ENCODE measurements around the gene MTIF2.

The MTIF2 gene, protein sequence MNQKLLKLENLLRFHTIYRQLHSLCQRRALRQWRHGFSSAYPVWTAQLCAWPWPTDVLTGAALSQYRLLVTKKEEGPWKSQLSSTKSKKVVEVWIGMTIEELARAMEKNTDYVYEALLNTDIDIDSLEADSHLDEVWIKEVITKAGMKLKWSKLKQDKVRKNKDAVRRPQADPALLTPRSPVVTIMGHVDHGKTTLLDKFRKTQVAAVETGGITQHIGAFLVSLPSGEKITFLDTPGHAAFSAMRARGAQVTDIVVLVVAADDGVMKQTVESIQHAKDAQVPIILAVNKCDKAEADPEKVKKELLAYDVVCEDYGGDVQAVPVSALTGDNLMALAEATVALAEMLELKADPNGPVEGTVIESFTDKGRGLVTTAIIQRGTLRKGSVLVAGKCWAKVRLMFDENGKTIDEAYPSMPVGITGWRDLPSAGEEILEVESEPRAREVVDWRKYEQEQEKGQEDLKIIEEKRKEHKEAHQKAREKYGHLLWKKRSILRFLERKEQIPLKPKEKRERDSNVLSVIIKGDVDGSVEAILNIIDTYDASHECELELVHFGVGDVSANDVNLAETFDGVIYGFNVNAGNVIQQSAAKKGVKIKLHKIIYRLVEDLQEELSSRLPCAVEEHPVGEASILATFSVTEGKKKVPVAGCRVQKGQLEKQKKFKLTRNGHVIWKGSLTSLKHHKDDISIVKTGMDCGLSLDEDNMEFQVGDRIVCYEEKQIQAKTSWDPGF

DNA sequence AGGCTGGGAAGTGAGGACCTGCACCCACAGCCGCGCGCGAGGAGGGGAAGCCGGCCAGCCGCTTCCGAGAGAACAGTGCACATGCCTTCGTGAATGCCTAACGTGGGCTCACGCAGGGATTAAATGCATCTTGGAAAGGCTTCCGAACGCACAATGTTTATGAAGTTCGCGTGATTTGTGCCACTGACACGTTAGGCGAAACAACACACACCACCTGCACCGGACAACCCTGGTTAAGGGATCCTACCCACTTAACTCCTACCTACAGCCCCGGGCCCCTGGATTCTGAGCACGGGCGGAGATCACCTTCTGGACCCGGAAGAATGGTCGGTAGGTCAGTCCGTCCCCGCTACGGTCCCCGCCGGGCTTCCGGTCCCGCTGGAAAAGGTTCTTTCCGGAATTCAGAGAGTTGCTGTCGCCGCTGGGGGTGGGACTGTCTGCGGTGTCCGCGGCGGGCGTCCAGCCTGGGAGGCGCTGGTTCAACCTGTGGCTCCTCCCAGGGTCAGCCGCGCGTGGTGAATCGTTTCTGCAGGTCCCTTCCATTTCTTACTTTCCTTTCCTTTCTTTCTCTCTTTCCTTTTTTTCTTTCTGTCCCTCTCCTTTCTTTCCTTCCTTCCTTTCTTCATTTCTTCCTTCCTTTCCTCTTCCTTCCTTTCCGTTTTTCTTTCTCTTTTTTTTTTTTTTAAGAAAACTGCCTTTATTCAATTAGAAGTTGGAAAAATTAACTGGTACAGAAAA is at the start of gene MTIF2:
Gene MTIF2 (minus strand): TSS at position 325 of the 738 bp plus-strand sequence. CDS start 5,373 bp downstream, outside the sequence.
- peak; percentile 94 for DNase-seq (ENCODE audit: low read depth)
- peak within 1 kb of the TSS; percentile 91 for H3K4me3 ChIP-seq (ENCODE audit: low read depth, low read length)
- TF ChIP-seq, protein P1, sequence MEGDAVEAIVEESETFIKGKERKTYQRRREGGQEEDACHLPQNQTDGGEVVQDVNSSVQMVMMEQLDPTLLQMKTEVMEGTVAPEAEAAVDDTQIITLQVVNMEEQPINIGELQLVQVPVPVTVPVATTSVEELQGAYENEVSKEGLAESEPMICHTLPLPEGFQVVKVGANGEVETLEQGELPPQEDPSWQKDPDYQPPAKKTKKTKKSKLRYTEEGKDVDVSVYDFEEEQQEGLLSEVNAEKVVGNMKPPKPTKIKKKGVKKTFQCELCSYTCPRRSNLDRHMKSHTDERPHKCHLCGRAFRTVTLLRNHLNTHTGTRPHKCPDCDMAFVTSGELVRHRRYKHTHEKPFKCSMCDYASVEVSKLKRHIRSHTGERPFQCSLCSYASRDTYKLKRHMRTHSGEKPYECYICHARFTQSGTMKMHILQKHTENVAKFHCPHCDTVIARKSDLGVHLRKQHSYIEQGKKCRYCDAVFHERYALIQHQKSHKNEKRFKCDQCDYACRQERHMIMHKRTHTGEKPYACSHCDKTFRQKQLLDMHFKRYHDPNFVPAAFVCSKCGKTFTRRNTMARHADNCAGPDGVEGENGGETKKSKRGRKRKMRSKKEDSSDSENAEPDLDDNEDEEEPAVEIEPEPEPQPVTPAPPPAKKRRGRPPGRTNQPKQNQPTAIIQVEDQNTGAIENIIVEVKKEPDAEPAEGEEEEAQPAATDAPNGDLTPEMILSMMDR (conservative IDR thresholded peaks at IDR 0.05; ENCODE audit: low read depth, low read length) = peak; percentile 8

- H3K4me3 ChIP-seq (ENCODE audit: low read depth, low read length) = no peak overlapping the region
- DNase-seq (ENCODE audit: low read depth) = no peak
- TF ChIP-seq, protein P1 (conservative IDR thresholded peaks at IDR 0.05; ENCODE audit: low read depth, low read length) = no peak
Observed at GRCh38 chr2:55314985-55315384, 46.0 kb upstream of the MTIF2 start.

DNA sequence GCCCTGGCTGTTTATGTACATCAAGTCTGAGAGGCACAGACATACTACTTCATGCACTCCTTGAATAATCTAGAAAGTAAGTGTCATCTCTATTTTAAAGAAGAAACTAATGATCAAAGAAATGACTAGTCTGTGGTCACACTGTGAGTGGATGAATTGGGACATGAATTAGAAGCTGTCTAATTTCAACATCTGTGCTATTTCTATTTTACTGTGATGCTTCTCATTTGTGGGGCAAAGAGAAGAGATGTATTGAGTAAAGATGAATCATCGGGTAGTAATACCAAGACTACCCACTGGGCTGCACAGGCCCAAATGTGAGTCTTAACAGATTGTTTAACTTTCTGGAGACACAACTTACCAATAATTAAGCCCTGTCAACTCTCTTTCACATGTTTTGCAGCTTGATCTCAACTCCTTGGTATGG is 42.4 kb upstream of the MTIF2 start:
- H3K4me3 ChIP-seq (ENCODE audit: low read depth, low read length) = no peak overlapping the region
- peak; percentile 67 for DNase-seq (ENCODE audit: low read depth)
- TF ChIP-seq, protein P1 (conservative IDR thresholded peaks at IDR 0.05; ENCODE audit: low read depth, low read length) = peak; percentile 46

DNA sequence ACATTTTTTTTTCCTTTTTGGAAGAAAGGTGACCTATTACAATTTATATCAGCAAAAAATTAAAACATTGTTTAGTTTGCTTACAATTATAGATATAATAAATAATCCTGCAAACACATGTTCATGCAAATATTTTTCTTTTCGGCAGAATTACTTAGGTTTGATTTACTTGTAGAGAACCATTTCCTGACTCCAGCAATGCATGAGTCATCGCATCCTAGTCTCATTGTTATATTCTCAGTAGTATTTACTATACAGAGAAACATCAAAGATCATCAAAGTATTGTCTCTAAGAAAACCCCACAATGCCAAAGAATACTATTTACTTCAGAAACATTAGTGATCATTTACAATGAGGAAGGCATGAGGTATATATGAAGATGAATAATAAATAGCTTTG is 40.4 kb upstream of the MTIF2 start:
- TF ChIP-seq, protein P1 (conservative IDR thresholded peaks at IDR 0.05; ENCODE audit: low read depth, low read length) = no peak
- peak; percentile 76 for DNase-seq (ENCODE audit: low read depth)

GRCh38 chr2:55302241-55302640 is 33.2 kb upstream of the MTIF2 start:
- no peak overlapping the region for H3K4me3 ChIP-seq (ENCODE audit: low read depth, low read length)

More for the DNA sequence above, 40.4 kb upstream of the MTIF2 start:
- no peak overlapping the region for H3K4me3 ChIP-seq (ENCODE audit: low read depth, low read length)

DNA sequence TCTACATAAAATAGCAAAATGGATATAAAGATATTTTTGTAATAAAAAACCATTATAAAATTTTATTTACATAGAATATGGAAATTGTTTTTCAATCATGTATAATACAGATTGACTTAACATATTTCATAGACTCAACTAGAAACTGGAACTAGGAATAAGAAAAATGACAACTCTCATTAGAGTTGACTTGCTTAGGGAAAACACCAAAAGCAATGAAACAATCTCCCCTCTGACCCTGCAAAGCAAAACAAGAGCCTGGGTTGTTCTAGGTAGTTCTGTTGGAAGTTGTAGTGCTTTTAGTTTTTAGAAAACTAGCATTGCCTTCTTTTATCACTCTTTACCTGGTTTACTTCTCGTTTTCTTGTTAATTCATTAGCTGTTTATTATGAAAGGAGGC is 32.2 kb upstream of the MTIF2 start:
- no peak for DNase-seq (ENCODE audit: low read depth)
- TF ChIP-seq, protein P1 (conservative IDR thresholded peaks at IDR 0.05; ENCODE audit: low read depth, low read length) = no peak
- H3K4me3 ChIP-seq (ENCODE audit: low read depth, low read length) = no peak overlapping the region

More at GRCh38 chr2:55302241-55302640, 33.2 kb upstream of the MTIF2 start:
- TF ChIP-seq, protein P1 (conservative IDR thresholded peaks at IDR 0.05; ENCODE audit: low read depth, low read length) = no peak
- no peak for DNase-seq (ENCODE audit: low read depth)
